Stimulated activated CD4-positive, alpha-beta T cell treated with anti-CD3 and anti-CD28 coated beads, Interleukin-12 subunit alpha, Interleukin-12 subunit beta, amount 100 ng/mL, for 4 hours (primary cell): ENCODE measurements around the gene SERINC2.

Experiments used
- DNase-seq: peaks from one replicate; pipeline ENCODE4 v3.0.0-alpha.2; 2020

The SERINC2 gene

GRCh38 chr1:31412732-31413404, at the start of gene SERINC2:
SERINC2 (plus strand) TSS chr1:31413213; CDS start chr1:31413266, 53 bp downstream.
- peak; percentile 30 for DNase-seq

GRCh38 chr1:31364561-31365250, 48.3 kb upstream of the SERINC2 start:
- DNase-seq: no peak

GRCh38 chr1:31366796-31367195, 46.2 kb upstream of the SERINC2 start:
- no peak for DNase-seq

- DNase-seq: no peak
These were observed 44.4 kb upstream of the SERINC2 start for GRCh38 chr1:31368611-31369107.

GRCh38 chr1:31370021-31370420, 43.0 kb upstream of the SERINC2 start:
- DNase-seq: no peak

- no peak for DNase-seq
These were observed 42.4 kb upstream of the SERINC2 start for GRCh38 chr1:31370565-31370964.

- DNase-seq: no peak
These were observed 41.7 kb upstream of the SERINC2 start for GRCh38 chr1:31371121-31371959.

GRCh38 chr1:31372051-31372450, 41.0 kb upstream of the SERINC2 start:
- no peak for DNase-seq

GRCh38 chr1:31372751-31373055, 40.3 kb upstream of the SERINC2 start:
- DNase-seq: no peak

- peak; percentile 7 for DNase-seq
These were observed 39.7 kb upstream of the SERINC2 start, which contains the start of gene FABP3 for GRCh38 chr1:31373056-31373896. FABP3 (minus strand) TSS chr1:31373076; CDS start chr1:31373014, 62 bp downstream.

- DNase-seq: no peak
These were observed 39.0 kb upstream of the SERINC2 start for GRCh38 chr1:31373897-31374486.

- no peak for DNase-seq
These were observed 38.4 kb upstream of the SERINC2 start for GRCh38 chr1:31374511-31375196.

GRCh38 chr1:31376375-31377134, 36.5 kb upstream of the SERINC2 start:
- no peak for DNase-seq

GRCh38 chr1:31377364-31377863, 35.6 kb upstream of the SERINC2 start:
- no peak for DNase-seq

- DNase-seq: no peak
These were observed 35.0 kb upstream of the SERINC2 start for GRCh38 chr1:31378001-31378400.

GRCh38 chr1:31380181-31380580, 32.8 kb upstream of the SERINC2 start:
- no peak for DNase-seq

- no peak for DNase-seq
These were observed 31.4 kb upstream of the SERINC2 start for GRCh38 chr1:31381394-31382294.

- DNase-seq: no peak
These were observed 30.5 kb upstream of the SERINC2 start for GRCh38 chr1:31382379-31382989.

- DNase-seq: no peak
These were observed 29.0 kb upstream of the SERINC2 start for GRCh38 chr1:31383967-31384366.
